Measurements from ENCODE around the gene ZBTB20. TPM values are rescaled to one million over a fixed set of nuclear protein-coding genes. Genes with fewer than 3 reads are reported as not detected.

The ZBTB20 gene
- total and polyA plus RNA-seq, 12 donors: 2.8 to 167 (median 108) TPM

DNA sequence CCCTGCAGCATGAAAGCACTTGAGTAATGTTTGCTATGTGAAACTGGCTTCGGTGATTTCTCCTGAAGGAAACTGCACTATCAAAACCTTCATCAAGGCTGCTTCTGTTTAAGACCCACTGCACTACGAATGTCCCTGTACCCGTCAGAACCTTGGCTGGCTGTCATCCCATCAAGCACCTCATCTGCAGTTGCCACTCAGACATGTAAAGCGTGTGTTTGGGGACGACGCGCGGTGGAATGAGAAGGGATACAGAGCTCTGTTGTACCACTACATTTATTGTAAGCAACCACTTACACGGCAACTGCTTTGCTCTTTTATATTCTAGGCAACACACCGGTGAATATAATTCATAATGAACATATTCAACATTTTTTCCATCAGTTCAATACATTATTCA lies 705.7 kb downstream of the ZBTB20 start:
- no peak for TF ChIP-seq POLR2A (IDR thresholded peaks at IDR 0.05)
- peak in 2 of 7 donors; percentile 23 to 60 for DNase-seq
- H3K4me3 ChIP-seq: no peak overlapping the region
- H3K4me1 ChIP-seq (replicated peaks in 1 of 2): peaks cover 20 to 64% of the 10 kb centered on the region in 2 donors
- no peaks in the 10 kb centered on the region for H3K9me3 ChIP-seq (replicated peaks in 1 of 3)
- H3K27ac ChIP-seq: peak overlapping the region; percentile 14 to 70 (median 38)
- no peaks in the 10 kb centered on the region for H3K27me3 ChIP-seq
- H3K36me3 ChIP-seq (replicated peaks in 1 of 2): no peaks in the 10 kb centered on the region
- 55 to 60% (median 57%) methylated on average over 10 of the region's 10 CpGs for WGBS, 4 donors
- intact Hi-C loops (cut with DNase I): no loop called here

- DNase-seq: no peak
- H3K36me3 ChIP-seq (replicated peaks in 1 of 2): no peaks in the 10 kb centered on the region
- peaks cover 20 to 66% of the 10 kb centered on the region in 2 donors for H3K4me1 ChIP-seq (replicated peaks in 1 of 2)
- 34 to 46% (median 44%) methylated on average over 4 of the region's 4 CpGs for WGBS, 4 donors
- intact Hi-C loops (cut with DNase I): no loop called here
- H3K4me3 ChIP-seq: no peak overlapping the region
- peak overlapping the region in 3 of 5 donors; percentile 38 to 70 (median 50) for H3K27ac ChIP-seq
- TF ChIP-seq POLR2A (IDR thresholded peaks at IDR 0.05) (no peak), CTCF (IDR thresholded peaks at IDR 0.05) (no peak)
- H3K27me3 ChIP-seq: no peaks in the 10 kb centered on the region
- H3K9me3 ChIP-seq (replicated peaks in 1 of 3): no peaks in the 10 kb centered on the region
Measured at GRCh38 chr3:114440700-114441099, 706.4 kb downstream of the ZBTB20 start.

- intact Hi-C loops (cut with DNase I): no loop called here
- no peaks in the 10 kb centered on the region for H3K27me3 ChIP-seq
- 98 to 100% (median 100%) methylated on average over 1 of the region's 1 CpG for WGBS, 4 donors
- DNase-seq: no peak
- H3K27ac ChIP-seq: no peak overlapping the region
- TF ChIP-seq POLR2A (IDR thresholded peaks at IDR 0.05) (no peak), CTCF (IDR thresholded peaks at IDR 0.05) (no peak)
- H3K4me1 ChIP-seq (replicated peaks in 1 of 2): peaks cover 20 to 62% of the 10 kb centered on the region in 2 donors
- no peaks in the 10 kb centered on the region for H3K36me3 ChIP-seq (replicated peaks in 1 of 2)
- H3K9me3 ChIP-seq (replicated peaks in 1 of 3): no peaks in the 10 kb centered on the region
- H3K4me3 ChIP-seq: no peak overlapping the region
Measured at GRCh38 chr3:114439284-114439683, 707.8 kb downstream of the ZBTB20 start.

DNA sequence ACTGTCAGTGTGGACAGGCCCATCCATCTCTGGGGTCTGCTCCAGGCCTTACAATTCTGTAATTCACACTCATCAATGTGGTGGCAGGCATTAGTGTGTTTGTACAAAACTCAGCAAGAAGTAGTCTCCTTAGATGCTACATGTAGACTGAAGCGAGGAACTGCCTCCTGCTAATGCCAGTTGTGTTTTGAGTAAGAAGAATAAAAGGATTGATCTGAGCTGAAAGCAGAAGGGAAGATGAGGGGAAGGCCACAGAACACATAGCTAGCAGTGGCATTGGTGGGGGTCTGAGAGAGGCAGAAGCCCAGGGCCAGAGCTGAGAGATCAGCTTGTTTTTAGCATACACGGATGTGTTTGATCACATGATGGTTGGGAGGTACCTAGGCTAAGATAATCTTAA lies 709.2 kb downstream of the ZBTB20 start:
- Histone ChIP-seq H3K9me3 (replicated peaks in 1 of 3) (no peaks in the 10 kb centered on the region), H3K36me3 (replicated peaks in 1 of 2) (no peaks in the 10 kb centered on the region), H3K4me3 (no peak overlapping the region), H3K27me3 (no peaks in the 10 kb centered on the region), H3K27ac (no peak overlapping the region), H3K4me1 (replicated peaks in 1 of 2) (peaks cover 18 to 49% of the 10 kb centered on the region in 2 donors)
- 87 to 93% (median 91%) methylated on average over 2 of the region's 2 CpGs for WGBS, 4 donors
- DNase-seq: no peak
- intact Hi-C loops (cut with DNase I): no loop called here
- TF ChIP-seq POLR2A (IDR thresholded peaks at IDR 0.05): no peak
- TF ChIP-seq CTCF (IDR thresholded peaks at IDR 0.05): no peak

GRCh38 chr3:114436182-114436581 lies 710.9 kb downstream of the ZBTB20 start:
- intact Hi-C loops (cut with DNase I): no loop called here
- H3K4me3 ChIP-seq: no peak overlapping the region
- H3K9me3 ChIP-seq (replicated peaks in 1 of 3): no peaks in the 10 kb centered on the region
- peak overlapping the region in 1 of 5 donors; percentile 20 for H3K27ac ChIP-seq
- H3K27me3 ChIP-seq: no peaks in the 10 kb centered on the region
- H3K4me1 ChIP-seq (replicated peaks in 1 of 2): peaks cover 11 to 40% of the 10 kb centered on the region in 2 donors
- H3K36me3 ChIP-seq (replicated peaks in 1 of 2): no peaks in the 10 kb centered on the region
- TF ChIP-seq CTCF (IDR thresholded peaks at IDR 0.05): no peak
- TF ChIP-seq POLR2A (IDR thresholded peaks at IDR 0.05): no peak
- WGBS, 4 donors: 67 to 100% (median 94%) methylated on average over 2 of the region's 2 CpGs
- no peak for DNase-seq
